Epithelial cell of proximal tubule (primary cell): ENCODE data around the gene DISP3. TPM values are rescaled to one million over a fixed set of nuclear protein-coding genes. Genes with fewer than 3 reads are reported as not detected.
A peak's percentile ranks its signal among the peaks of the same experiment; 100 is the strongest.

Experiments
- DNase-seq: peaks from one replicate; pipeline ENCODE4 v3.0.0-alpha.2; 2011; ENCODE audit warnings: low read depth
- H3K4me3 ChIP-seq: 2 replicates; pipeline ENCODE4 v1.5.1; 2011; ENCODE audit warnings: low read depth, mild to moderate bottlenecking, low read length
- total RNA-seq: library from RNA; depleted of rRNA; stranded (reverse); fragments of >200 nt; gene quantifications from 2 replicates; pipeline ENCODE4 v1.2.3, GENCODE V29; 2015
- TF ChIP-seq, protein P1 (sequence below): conservative IDR thresholded peaks from 2 replicates; pipeline ENCODE4 v1.5.1; 2012; ENCODE audit warnings: low read depth, mild to moderate bottlenecking, low read length

The DISP3 gene
- total RNA-seq = 0.22 and 0.29 TPM in 2 replicates

DNA sequence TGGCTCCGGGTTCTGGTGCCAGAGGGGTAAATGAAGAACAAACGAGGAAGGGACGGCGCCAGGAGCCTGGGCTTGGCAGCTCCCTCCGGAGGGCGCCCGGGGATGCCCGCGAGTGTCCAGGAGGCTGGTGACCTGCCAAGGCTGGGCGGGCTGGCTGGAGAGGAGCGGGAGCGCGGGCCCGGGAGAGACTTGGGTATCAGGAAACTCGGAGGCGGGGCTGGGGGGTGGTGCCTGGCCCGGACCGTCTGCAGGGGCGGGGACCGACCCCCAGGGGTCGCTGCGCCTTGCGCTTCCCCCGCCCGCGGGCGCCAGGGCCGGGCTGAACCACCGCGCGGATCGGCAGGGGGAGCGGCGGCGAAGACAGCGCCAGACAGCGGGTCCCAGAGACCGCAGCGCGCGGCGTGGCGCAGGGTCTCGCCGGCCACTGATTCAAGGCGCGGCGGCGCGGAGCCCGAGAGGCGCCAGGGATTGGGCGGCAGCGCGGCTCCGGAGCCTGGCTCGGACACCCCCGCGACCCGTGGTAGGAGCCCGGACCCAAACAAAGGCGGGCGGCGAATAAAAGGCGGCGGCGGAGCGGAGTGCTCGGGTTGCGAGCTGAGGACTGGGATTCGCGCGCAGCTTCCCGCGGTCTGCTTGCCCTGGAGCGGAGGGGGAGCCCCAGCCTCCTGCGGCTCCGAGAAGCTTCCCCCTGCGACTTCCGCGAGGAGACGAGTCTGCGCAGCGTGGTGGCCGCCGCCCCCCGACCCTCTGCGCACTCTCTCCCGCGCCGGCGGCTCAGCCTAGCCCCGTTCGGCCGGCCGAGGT lies at the start of gene DISP3:
Gene DISP3, plus strand, starts transcription at position 585 of the 804 bp plus-strand sequence. CDS start 21,838 bp downstream, outside the sequence.
- TF ChIP-seq, protein P1, sequence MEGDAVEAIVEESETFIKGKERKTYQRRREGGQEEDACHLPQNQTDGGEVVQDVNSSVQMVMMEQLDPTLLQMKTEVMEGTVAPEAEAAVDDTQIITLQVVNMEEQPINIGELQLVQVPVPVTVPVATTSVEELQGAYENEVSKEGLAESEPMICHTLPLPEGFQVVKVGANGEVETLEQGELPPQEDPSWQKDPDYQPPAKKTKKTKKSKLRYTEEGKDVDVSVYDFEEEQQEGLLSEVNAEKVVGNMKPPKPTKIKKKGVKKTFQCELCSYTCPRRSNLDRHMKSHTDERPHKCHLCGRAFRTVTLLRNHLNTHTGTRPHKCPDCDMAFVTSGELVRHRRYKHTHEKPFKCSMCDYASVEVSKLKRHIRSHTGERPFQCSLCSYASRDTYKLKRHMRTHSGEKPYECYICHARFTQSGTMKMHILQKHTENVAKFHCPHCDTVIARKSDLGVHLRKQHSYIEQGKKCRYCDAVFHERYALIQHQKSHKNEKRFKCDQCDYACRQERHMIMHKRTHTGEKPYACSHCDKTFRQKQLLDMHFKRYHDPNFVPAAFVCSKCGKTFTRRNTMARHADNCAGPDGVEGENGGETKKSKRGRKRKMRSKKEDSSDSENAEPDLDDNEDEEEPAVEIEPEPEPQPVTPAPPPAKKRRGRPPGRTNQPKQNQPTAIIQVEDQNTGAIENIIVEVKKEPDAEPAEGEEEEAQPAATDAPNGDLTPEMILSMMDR = peak; percentile 45
- peak within 1 kb of the TSS; percentile 50 for H3K4me3 ChIP-seq
- no peak for DNase-seq

GRCh38 chr1:11429226-11429625 lies 49.7 kb upstream of the DISP3 start:
- H3K4me3 ChIP-seq = no peak overlapping the region
- no peak for DNase-seq
- TF ChIP-seq, protein P1 = no peak

DNA sequence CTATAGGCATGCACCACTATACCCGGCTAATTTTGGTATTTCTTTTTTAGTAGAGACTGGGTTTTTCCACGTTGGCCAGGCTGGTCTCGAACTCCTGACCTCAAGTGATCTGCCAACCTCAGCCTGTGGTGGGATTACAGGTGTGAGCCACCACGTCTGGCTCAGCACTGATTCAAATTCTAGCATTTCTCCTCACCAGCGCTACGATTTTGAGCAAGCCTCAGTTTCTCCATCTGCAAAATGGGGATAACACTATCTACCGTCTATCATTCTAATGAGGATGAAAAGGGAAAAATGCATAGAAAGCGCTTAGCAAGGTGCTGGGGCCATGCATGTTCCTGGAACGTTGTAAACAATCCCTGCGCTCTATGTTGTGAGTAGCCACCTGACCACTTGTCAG lies 49.0 kb upstream of the DISP3 start:
- no peak for DNase-seq
- no peak overlapping the region for H3K4me3 ChIP-seq
- TF ChIP-seq, protein P1 = no peak

DNA sequence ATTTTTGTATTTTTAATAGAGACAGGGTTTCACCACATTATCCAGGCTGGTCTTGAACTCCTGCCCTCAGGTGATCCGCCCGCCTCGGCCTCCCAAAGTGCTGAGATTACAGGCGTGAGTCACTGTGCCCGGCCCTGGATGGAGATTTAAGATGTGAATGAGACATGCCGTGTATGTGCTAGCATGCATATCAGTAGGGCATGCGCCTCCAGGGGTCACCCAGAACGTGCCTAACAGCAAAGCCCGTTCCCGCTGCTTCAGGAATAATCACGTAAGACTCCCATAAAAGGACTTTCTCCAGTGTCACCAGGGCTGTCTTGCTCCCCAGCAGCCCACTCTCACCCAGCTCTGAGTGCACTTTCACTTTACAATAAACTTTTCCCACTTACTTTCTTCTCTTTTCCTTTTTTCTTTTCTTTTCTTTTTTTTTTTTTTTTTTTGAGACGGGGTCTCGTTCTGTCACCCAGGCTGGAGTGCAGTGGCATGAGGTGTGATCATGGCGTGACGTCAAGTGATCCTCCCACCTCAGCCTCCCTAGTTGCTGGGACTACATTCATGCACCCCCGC lies 46.9 kb upstream of the DISP3 start:
- DNase-seq = no peak
- H3K4me3 ChIP-seq = no peak overlapping the region
- TF ChIP-seq, protein P1 = no peak

DNA sequence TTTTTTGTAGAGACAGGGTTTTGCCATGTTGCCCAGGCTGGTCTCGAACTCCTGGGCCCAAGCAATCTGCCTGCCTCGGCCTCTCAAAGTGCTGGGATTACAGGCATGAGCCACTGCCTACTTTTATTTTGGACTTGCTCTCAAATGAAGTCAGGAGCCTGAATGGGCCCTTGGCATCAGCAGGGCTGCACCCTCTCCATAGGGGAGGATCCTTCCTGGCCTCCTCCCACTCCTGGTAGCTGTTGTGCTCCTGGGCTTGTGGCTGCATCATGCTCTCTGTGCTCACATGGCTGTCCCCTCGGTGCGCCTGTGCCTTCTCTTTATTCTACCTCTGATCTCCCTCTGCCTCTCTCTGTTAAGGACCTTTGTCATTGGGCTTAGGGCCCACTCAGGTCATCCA lies 46.4 kb upstream of the DISP3 start:
- no peak overlapping the region for H3K4me3 ChIP-seq
- DNase-seq = no peak
- TF ChIP-seq, protein P1 = no peak

GRCh38 chr1:11434501-11434900 lies 44.5 kb upstream of the DISP3 start:
- no peak for DNase-seq
- H3K4me3 ChIP-seq = no peak overlapping the region
- TF ChIP-seq, protein P1 = no peak

DNA sequence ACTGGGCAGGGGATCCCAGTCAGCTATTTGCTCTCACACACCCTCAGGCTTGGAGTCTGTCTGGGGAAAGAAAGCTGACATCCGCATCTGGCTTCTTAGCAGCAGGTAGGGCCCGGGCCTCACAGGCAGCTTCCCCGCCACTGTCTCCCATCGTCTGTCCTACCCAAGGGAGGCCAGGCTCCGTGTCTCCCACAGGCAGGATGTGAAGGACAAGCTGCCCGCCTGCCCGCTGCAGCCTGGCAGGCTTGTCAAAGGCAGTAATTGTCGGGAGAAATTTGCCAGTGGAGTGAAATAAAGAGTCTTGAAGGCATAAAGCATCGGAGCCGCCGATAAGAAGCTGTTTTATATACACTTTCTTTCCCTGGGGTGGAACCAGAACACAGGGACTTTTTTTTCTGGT lies 44.0 kb upstream of the DISP3 start:
- no peak for DNase-seq
- TF ChIP-seq, protein P1 = no peak
- no peak overlapping the region for H3K4me3 ChIP-seq
